OCI-LY1 (cell line): ENCODE data around the gene AKAP8.

Source experiments
- H2AFZ ChIP-seq: fragments of 200-600 bp; sonication (generic), shearing (Covaris generic); 2 replicates; pipeline ENCODE4 v1.6.0; 2014; ENCODE audit warnings: antibody characterized with exemption, mild to moderate bottlenecking, low read length
- H3F3A ChIP-seq: fragments of 200-600 bp; sonication (generic), shearing (Covaris generic); 2 replicates; pipeline ENCODE4 v1.6.0; 2014; ENCODE audit warnings: mild to moderate bottlenecking, antibody characterized with exemption, low read length, moderate library complexity; ENCODE audit not compliant: insufficient read depth
- H3K27ac ChIP-seq: fragments of 200-600 bp; sonication (generic); 2 replicates; pipeline ENCODE4 v1.5.1; 2014; ENCODE audit warnings: low read length, mixed run types, mild to moderate bottlenecking, low read depth; ENCODE audit not compliant: poor library complexity, severe bottlenecking
- H3K27me3 ChIP-seq: fragments of 200-600 bp; sonication (generic); 2 replicates; pipeline ENCODE4 v1.6.0; 2014; ENCODE audit warnings: antibody characterized with exemption, mild to moderate bottlenecking, low read length, moderate library complexity; ENCODE audit not compliant: insufficient read depth
- H3K36me3 ChIP-seq: fragments of 200-600 bp; sonication (generic); 2 replicates; pipeline ENCODE4 v1.6.1; 2014; ENCODE audit warnings: mild to moderate bottlenecking, antibody characterized with exemption, low read length, moderate library complexity, mixed read lengths; ENCODE audit not compliant: insufficient read depth
- H3K4me1 ChIP-seq: fragments of 200-600 bp; sonication (generic); 2 replicates; pipeline ENCODE4 v1.5.1; 2014; ENCODE audit warnings: mild to moderate bottlenecking, low read length, moderate library complexity; ENCODE audit not compliant: insufficient read depth, severe bottlenecking
- H3K4me2 ChIP-seq: fragments of 200-600 bp; sonication (generic), shearing (Covaris generic); 2 replicates; pipeline ENCODE4 v1.6.1; 2014; ENCODE audit warnings: low read length
- H3K4me3 ChIP-seq: fragments of 200-600 bp; sonication (generic); 2 replicates; pipeline ENCODE4 v1.5.1; 2014; ENCODE audit warnings: low read length, low read depth, mild to moderate bottlenecking, mixed read lengths; ENCODE audit not compliant: poor library complexity, severe bottlenecking
- H3K79me2 ChIP-seq: fragments of 200-600 bp; shearing (Covaris generic); 2 replicates; pipeline ENCODE4 v1.6.1; 2016; ENCODE audit warnings: mixed run types, low read length, mixed read lengths; ENCODE audit not compliant: insufficient read depth
- H3K9ac ChIP-seq: fragments of 200-600 bp; sonication (generic), shearing (Covaris generic); 2 replicates; pipeline ENCODE4 v1.6.1; 2014; ENCODE audit warnings: mild to moderate bottlenecking, low read length, mixed read lengths
- H3K9me2 ChIP-seq: fragments of 200-600 bp; sonication (generic), shearing (Covaris generic); 2 replicates; pipeline ENCODE4 v1.6.1; 2014; ENCODE audit warnings: low read depth, mild to moderate bottlenecking, low read length, mixed read lengths
- H3K9me3 ChIP-seq: fragments of 200-600 bp; shearing (Covaris generic); 2 replicates; pipeline ENCODE4 v1.6.1; 2014; ENCODE audit warnings: low read length, mixed read lengths
- H4K20me1 ChIP-seq: fragments of 200-600 bp; sonication (generic), shearing (Covaris generic); 2 replicates; pipeline ENCODE4 v1.6.0; 2016; ENCODE audit warnings: mild to moderate bottlenecking, low read length; ENCODE audit not compliant: insufficient read depth
- EZH2 ChIP-seq: fragments of 200-600 bp; sonication (generic), shearing (Covaris generic); IDR thresholded peaks from 2 replicates; pipeline ENCODE4 v1.8.0; 2017; ENCODE audit warnings: borderline replicate concordance, mixed run types, mild to moderate bottlenecking, antibody characterized with exemption, low read length, moderate library complexity, mixed read lengths
- TF ChIP-seq, protein P1 (sequence below): fragments of 200-600 bp; sonication (generic), shearing (Covaris generic); IDR thresholded peaks from 2 replicates; pipeline ENCODE4 v1.5.1; 2017; ENCODE audit warnings: mild to moderate bottlenecking, antibody characterized with exemption, low read length, moderate library complexity, mixed read lengths

The AKAP8 gene

DNA sequence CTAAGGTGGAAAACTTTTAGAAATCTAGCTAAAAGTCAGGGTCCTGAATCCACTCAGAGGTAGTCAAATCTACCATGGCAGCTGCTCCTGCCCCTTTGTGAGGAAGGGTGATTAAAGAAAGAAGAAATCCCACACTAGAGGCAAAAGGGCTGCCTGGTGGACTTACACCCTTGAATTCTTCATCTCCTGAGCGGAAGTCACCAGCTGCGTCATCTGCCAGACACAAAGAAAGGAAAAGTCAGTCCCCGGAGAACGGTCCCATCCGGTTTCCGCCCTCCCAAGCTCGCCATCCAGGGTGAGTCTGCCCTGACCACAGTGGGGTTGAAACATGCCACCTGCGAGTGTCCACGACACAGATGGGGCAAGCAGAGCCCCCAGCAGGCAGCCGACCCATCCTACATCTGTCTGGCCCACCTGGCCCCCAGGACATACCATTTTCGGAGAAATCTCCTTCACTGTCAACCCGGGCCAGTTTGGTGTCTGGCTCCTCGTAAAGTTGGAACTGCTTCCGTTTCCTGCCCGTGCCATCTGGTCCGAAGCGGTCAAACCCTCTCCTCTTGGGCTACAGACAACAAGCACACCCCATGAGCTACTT, 7.7 kb downstream of the AKAP8 start:
- Histone ChIP-seq H3K4me3 (no peak overlapping the region), H3K79me2 (peaks cover 28% of the 10 kb centered on the region), H3K36me3 (peaks cover 78% of the 10 kb centered on the region)

DNA sequence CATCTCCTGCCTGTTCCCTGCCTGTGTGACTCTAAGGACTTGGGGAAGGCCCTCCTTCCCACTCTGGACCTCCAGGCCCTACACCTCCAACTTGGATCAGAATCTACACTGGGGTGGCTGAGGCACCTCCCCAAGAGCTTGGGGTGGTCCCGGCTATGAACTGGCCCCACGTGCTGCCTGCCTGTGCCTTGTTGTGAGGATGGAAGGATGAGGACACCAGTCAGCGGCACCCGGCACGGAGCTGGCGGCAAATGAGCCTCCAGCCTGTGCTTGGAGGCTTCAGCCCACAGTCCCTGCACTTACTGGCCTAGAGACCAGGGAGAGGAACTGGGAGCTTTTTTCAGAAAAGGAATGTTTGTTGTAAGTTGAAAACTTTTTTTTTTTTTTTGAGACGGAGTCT, 8.5 kb downstream of the AKAP8 start:
- peaks cover 10% of the 10 kb centered on the region for H3K4me1 ChIP-seq
- no peak overlapping the region for H3K27ac ChIP-seq
- H3K27me3 ChIP-seq = no peaks in the 10 kb centered on the region
- no peak for TF ChIP-seq EZH2
- TF ChIP-seq, protein P1, sequence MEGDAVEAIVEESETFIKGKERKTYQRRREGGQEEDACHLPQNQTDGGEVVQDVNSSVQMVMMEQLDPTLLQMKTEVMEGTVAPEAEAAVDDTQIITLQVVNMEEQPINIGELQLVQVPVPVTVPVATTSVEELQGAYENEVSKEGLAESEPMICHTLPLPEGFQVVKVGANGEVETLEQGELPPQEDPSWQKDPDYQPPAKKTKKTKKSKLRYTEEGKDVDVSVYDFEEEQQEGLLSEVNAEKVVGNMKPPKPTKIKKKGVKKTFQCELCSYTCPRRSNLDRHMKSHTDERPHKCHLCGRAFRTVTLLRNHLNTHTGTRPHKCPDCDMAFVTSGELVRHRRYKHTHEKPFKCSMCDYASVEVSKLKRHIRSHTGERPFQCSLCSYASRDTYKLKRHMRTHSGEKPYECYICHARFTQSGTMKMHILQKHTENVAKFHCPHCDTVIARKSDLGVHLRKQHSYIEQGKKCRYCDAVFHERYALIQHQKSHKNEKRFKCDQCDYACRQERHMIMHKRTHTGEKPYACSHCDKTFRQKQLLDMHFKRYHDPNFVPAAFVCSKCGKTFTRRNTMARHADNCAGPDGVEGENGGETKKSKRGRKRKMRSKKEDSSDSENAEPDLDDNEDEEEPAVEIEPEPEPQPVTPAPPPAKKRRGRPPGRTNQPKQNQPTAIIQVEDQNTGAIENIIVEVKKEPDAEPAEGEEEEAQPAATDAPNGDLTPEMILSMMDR = no peak
- H3K9me3 ChIP-seq = no peaks in the 10 kb centered on the region
- no peak overlapping the region for H3K9ac ChIP-seq
- no peaks in the 10 kb centered on the region for H3F3A ChIP-seq
- H3K36me3 ChIP-seq = peaks cover 83% of the 10 kb centered on the region
- peaks cover 21% of the 10 kb centered on the region for H3K79me2 ChIP-seq
- no peaks in the 10 kb centered on the region for H3K9me2 ChIP-seq
- H3K4me2 ChIP-seq = no peak overlapping the region
- H3K4me3 ChIP-seq = no peak overlapping the region
- no peaks in the 10 kb centered on the region for H4K20me1 ChIP-seq
- no peak overlapping the region for H2AFZ ChIP-seq

More for the DNA sequence above, 7.7 kb downstream of the AKAP8 start:
- no peaks in the 10 kb centered on the region for H4K20me1 ChIP-seq
- H3K27me3 ChIP-seq = no peaks in the 10 kb centered on the region
- H3K4me1 ChIP-seq = peaks cover 17% of the 10 kb centered on the region
- H3F3A ChIP-seq = no peaks in the 10 kb centered on the region
- H2AFZ ChIP-seq = no peak overlapping the region
- no peak overlapping the region for H3K27ac ChIP-seq
- H3K9me3 ChIP-seq = no peaks in the 10 kb centered on the region
- H3K9me2 ChIP-seq = no peaks in the 10 kb centered on the region
- H3K4me2 ChIP-seq = no peak overlapping the region
- TF ChIP-seq EZH2 = no peak
- TF ChIP-seq, protein P1 = no peak
- no peak overlapping the region for H3K9ac ChIP-seq

DNA sequence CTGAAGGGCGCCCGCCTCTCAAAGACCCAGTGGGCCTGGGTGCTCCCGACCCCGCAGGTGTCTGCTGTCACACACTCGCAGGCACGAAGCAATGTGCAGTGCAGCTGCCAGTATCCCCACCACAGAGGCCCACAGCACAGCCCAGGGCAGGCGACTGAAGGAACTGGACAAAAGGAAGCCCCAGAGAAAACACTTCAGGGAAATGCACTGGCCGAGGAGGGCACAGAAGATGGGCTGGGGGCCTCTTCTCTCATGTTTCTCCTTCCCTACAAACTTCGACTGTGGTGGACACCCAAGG, 10.0 kb downstream of the AKAP8 start:
- Histone ChIP-seq H3K27me3 (no peaks in the 10 kb centered on the region), H3K4me1 (no peaks in the 10 kb centered on the region), H3K36me3 (peaks cover 91% of the 10 kb centered on the region), H2AFZ (no peak overlapping the region), H3F3A (no peaks in the 10 kb centered on the region), H3K4me2 (no peak overlapping the region), H3K9me2 (no peaks in the 10 kb centered on the region), H3K79me2 (peaks cover 7% of the 10 kb centered on the region; the same call in 1 of the 2 replicates), H3K9ac (no peak overlapping the region), H3K4me3 (no peak overlapping the region), H3K27ac (no peak overlapping the region), H3K9me3 (no peaks in the 10 kb centered on the region), H4K20me1 (no peaks in the 10 kb centered on the region)
- TF ChIP-seq, protein P1 = no peak
- TF ChIP-seq EZH2 = no peak
